Neural cell (in vitro differentiated cells): Measurements from ENCODE around the gene EYS. TPM values are rescaled to one million over a fixed set of nuclear protein-coding genes. Genes with fewer than 3 reads are reported as not detected.

ENCODE experiments used
- H2AFZ ChIP-seq: fragments of 200-600, 300-800 bp; sonication (generic), shearing (Covaris generic); 2 replicates; pipeline ENCODE4 v1.6.0; 2014; ENCODE audit warnings: low read depth, mild to moderate bottlenecking, antibody characterized with exemption, low read length, moderate library complexity
- H3F3A ChIP-seq: fragments of 200-600 bp; shearing (Covaris generic); 2 replicates; pipeline ENCODE4 v1.6.1; 2016; ENCODE audit warnings: mild to moderate bottlenecking, moderate library complexity, mixed read lengths, antibody characterized with exemption, low read length; ENCODE audit not compliant: insufficient read depth, poor library complexity, severe bottlenecking
- H3K27ac ChIP-seq: fragments of 200-600, 300-800 bp; sonication (generic), shearing (Covaris generic); 2 replicates; pipeline ENCODE4 v1.5.1; 2014; ENCODE audit warnings: mild to moderate bottlenecking, low read length, moderate library complexity
- H3K27me3 ChIP-seq: fragments of 300-800, 200-600 bp; sonication (generic), shearing (Covaris generic); 2 replicates; pipeline ENCODE4 v1.6.0; 2014; ENCODE audit warnings: mild to moderate bottlenecking, low read depth, low read length, moderate library complexity; ENCODE audit not compliant: insufficient read depth
- H3K36me3 ChIP-seq: fragments of 300-800, 200-600 bp; sonication (generic), shearing (Covaris generic); 2 replicates; pipeline ENCODE4 v1.5.1; 2014; ENCODE audit warnings: mild to moderate bottlenecking, antibody characterized with exemption, low read length, moderate library complexity; ENCODE audit not compliant: insufficient read depth
- H3K4me2 ChIP-seq: fragments of 300-800, 200-600 bp; sonication (generic), shearing (Covaris generic); 2 replicates; pipeline ENCODE4 v1.6.0; 2014; ENCODE audit warnings: mild to moderate bottlenecking, low read length
- H3K4me3 ChIP-seq: fragments of 300-800, 200-600 bp; sonication (generic), shearing (Covaris generic); 2 replicates; pipeline ENCODE4 v1.5.1; 2014; ENCODE audit warnings: mild to moderate bottlenecking, low read length, moderate library complexity
- H3K79me2 ChIP-seq: fragments of 200-600 bp; shearing (Covaris generic); replicated peaks from 2 replicates; pipeline ENCODE4 v1.6.0; 2014; ENCODE audit warnings: mild to moderate bottlenecking, low read length, moderate library complexity; ENCODE audit not compliant: insufficient read depth
- H3K9ac ChIP-seq: fragments of 300-800, 200-600 bp; sonication (generic), shearing (Covaris generic); 2 replicates; pipeline ENCODE4 v1.6.1; 2016; ENCODE audit warnings: mild to moderate bottlenecking, low read length, mixed read lengths
- H3K9me2 ChIP-seq: fragments of 200-600 bp; shearing (Covaris generic); 2 replicates; pipeline ENCODE4 v1.6.1; 2016; ENCODE audit warnings: mild to moderate bottlenecking, low read length, mixed read lengths; ENCODE audit not compliant: insufficient read depth
- H3K9me3 ChIP-seq: fragments of 200-600, 300-800 bp; sonication (generic), shearing (Covaris generic); 2 replicates; pipeline ENCODE4 v1.6.1; 2016; ENCODE audit warnings: mild to moderate bottlenecking, mixed run types, low read length, moderate library complexity, mixed read lengths
- H4K20me1 ChIP-seq: fragments of 200-600 bp; shearing (Covaris generic); 2 replicates; pipeline ENCODE4 v1.6.1; 2016; ENCODE audit warnings: mild to moderate bottlenecking, mixed run types; ENCODE audit not compliant: insufficient read depth
- EP300 ChIP-seq: fragments of 450-650 bp; conservative IDR thresholded peaks from 2 replicates; pipeline ENCODE4 v1.6.1; 2014; ENCODE audit warnings: antibody characterized with exemption, mild to moderate bottlenecking, moderate library complexity; ENCODE audit not compliant: poor library complexity, severe bottlenecking
- EZH2 ChIP-seq: fragments of 200-600, 300-800 bp; shearing (Covaris generic), sonication (generic); IDR thresholded peaks from 2 replicates; pipeline ENCODE4 v1.6.1; 2014; ENCODE audit warnings: antibody characterized with exemption, low read length, borderline replicate concordance, mild to moderate bottlenecking; ENCODE audit not compliant: insufficient read depth, poor library complexity, severe bottlenecking
- MXI1 ChIP-seq: fragments of 450-650 bp; conservative IDR thresholded peaks from 2 replicates; pipeline ENCODE4 v1.6.1; 2014; ENCODE audit warnings: antibody characterized with exemption, mild to moderate bottlenecking; ENCODE audit not compliant: poor library complexity, severe bottlenecking
- POLR2AphosphoS5 ChIP-seq: IDR thresholded peaks from 2 replicates; pipeline ENCODE4 v1.6.1; 2012
- RAD21 ChIP-seq: fragments of 450-650 bp; conservative IDR thresholded peaks from 2 replicates; pipeline ENCODE4 v1.6.1; 2014; ENCODE audit warnings: antibody characterized with exemption, mild to moderate bottlenecking, moderate library complexity
- REST ChIP-seq: IDR thresholded peaks from 2 replicates; pipeline ENCODE4 v1.6.1; 2012; ENCODE audit warnings: borderline replicate concordance
- SMC3 ChIP-seq: fragments of 450-650 bp; conservative IDR thresholded peaks from 2 replicates; pipeline ENCODE4 v1.6.1; 2014; ENCODE audit warnings: antibody characterized with exemption, mild to moderate bottlenecking, moderate library complexity; ENCODE audit not compliant: poor library complexity
- TAF1 ChIP-seq: IDR thresholded peaks from 2 replicates; pipeline ENCODE4 v1.6.1; 2012; ENCODE audit warnings: low read depth
- polyA plus RNA-seq: library from polyadenylated mRNA; depleted of rRNA; stranded (reverse); fragments of >200 nt; gene quantifications from 2 replicates; pipeline ENCODE4 v1.2.3, GENCODE V29; 2014
- TF ChIP-seq, protein P1 (sequence below): fragments of 450-650 bp; IDR thresholded peaks from 2 replicates; pipeline ENCODE4 v1.5.1; 2014; ENCODE audit warnings: antibody characterized with exemption, mild to moderate bottlenecking, moderate library complexity; ENCODE audit not compliant: poor library complexity, severe bottlenecking

Gene EYS
- polyA plus RNA-seq, 1 donor from 2014 or later: 0.38 TPM

- Histone ChIP-seq H3K4me2 (no peak overlapping the region), H3K27me3 (no peaks in the 10 kb centered on the region)
Observed at GRCh38 chr6:63926950-63927927, 1779.8 kb downstream of the EYS start.

DNA sequence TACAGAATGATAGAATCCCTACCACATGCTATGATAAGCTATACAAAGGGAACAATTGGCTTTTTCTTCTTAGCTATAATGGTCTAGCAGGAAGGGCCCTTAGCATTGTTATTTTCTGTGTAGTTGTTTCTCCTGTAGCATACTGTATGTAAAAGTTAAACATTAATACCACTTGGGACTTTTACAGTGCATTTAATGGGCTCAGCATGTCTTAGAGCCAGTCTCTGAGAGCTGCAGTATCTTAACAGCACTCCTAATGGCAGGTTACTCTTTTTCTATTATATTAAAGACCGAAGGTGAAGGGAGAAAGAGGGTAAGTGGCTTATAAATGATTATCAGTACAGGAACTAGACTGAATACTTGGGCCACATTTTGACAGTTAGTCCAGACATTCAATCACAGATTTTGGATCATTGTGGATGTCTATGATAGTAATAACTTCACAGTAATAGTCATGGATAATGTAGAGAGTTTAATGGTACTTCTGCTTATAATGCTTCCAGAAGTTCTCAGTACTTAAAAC is 1780.7 kb downstream of the EYS start:
- Histone ChIP-seq H3K27ac (no peak overlapping the region), H3K9me3 (no peaks in the 10 kb centered on the region), H3K36me3 (no peaks in the 10 kb centered on the region), H3K27me3 (no peaks in the 10 kb centered on the region), H3K9ac (no peak overlapping the region), H3F3A (no peaks in the 10 kb centered on the region), H4K20me1 (no peaks in the 10 kb centered on the region), H3K9me2 (no peaks in the 10 kb centered on the region), H2AFZ (no peak overlapping the region), H3K4me3 (no peak overlapping the region), H3K4me2 (no peak overlapping the region), H3K79me2 (no peaks in the 10 kb centered on the region)
- TF ChIP-seq EZH2 (no peak), SMC3 (no peak), EP300 (peak; percentile 46), POLR2AphosphoS5 (peak; percentile 67), RAD21 (no peak), MXI1 (no peak), REST (peak; percentile 60), TAF1 (no peak)

More at GRCh38 chr6:63926950-63927927, 1779.8 kb downstream of the EYS start:
- no peak overlapping the region for H3K9ac ChIP-seq
- H3F3A ChIP-seq: no peaks in the 10 kb centered on the region
- no peaks in the 10 kb centered on the region for H3K79me2 ChIP-seq
- no peak overlapping the region for H2AFZ ChIP-seq
- H3K36me3 ChIP-seq: no peaks in the 10 kb centered on the region
- H3K9me3 ChIP-seq: no peaks in the 10 kb centered on the region
- H3K4me3 ChIP-seq: no peak overlapping the region
- H3K27ac ChIP-seq: no peak overlapping the region
- TF ChIP-seq MXI1: no peak
- TF ChIP-seq REST: no peak
- TF ChIP-seq, protein P1, sequence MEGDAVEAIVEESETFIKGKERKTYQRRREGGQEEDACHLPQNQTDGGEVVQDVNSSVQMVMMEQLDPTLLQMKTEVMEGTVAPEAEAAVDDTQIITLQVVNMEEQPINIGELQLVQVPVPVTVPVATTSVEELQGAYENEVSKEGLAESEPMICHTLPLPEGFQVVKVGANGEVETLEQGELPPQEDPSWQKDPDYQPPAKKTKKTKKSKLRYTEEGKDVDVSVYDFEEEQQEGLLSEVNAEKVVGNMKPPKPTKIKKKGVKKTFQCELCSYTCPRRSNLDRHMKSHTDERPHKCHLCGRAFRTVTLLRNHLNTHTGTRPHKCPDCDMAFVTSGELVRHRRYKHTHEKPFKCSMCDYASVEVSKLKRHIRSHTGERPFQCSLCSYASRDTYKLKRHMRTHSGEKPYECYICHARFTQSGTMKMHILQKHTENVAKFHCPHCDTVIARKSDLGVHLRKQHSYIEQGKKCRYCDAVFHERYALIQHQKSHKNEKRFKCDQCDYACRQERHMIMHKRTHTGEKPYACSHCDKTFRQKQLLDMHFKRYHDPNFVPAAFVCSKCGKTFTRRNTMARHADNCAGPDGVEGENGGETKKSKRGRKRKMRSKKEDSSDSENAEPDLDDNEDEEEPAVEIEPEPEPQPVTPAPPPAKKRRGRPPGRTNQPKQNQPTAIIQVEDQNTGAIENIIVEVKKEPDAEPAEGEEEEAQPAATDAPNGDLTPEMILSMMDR: no peak
- TF ChIP-seq EZH2: no peak
- TF ChIP-seq RAD21: no peak
- no peak for TF ChIP-seq SMC3
- TF ChIP-seq EP300: no peak
- TF ChIP-seq TAF1: no peak
- no peak for TF ChIP-seq POLR2AphosphoS5
- no peaks in the 10 kb centered on the region for H4K20me1 ChIP-seq
- H3K9me2 ChIP-seq: no peaks in the 10 kb centered on the region
